ENCODE results near the gene DCTN2. TPM values are rescaled to one million over a fixed set of nuclear protein-coding genes. Genes with fewer than 3 reads are reported as not detected.

DCTN2 gene
- total RNA-seq, 4 donors from 2014 or later = 166 to 257 (median 181) TPM

GRCh38 chr12:57527184-57527583, 19.8 kb downstream of the DCTN2 start:
- 71 to 79% methylated on average over 5 of the region's 5 CpGs for WGBS, 2 donors
- H3K4me3 ChIP-seq (ENCODE audit: low read depth, poor library complexity, severe bottlenecking) = no peak overlapping the region
- no peak for DNase-seq (ENCODE audit: low spot score in 2 of 2)
- no peak for TF ChIP-seq CTCF (IDR thresholded peaks at IDR 0.05)
- TF ChIP-seq POLR2A (IDR thresholded peaks at IDR 0.05) = no peak
- intact Hi-C loops (cut with DNase I; ENCODE audit: low total_unique reads) = no loop called here

- intact Hi-C loops (cut with DNase I; ENCODE audit: low total_unique reads) = no loop called here
- DNase-seq (ENCODE audit: low spot score in 2 of 2) = no peak
- 79 to 87% methylated on average over 4 of the region's 4 CpGs for WGBS, 2 donors
- no peak overlapping the region for H3K4me3 ChIP-seq (ENCODE audit: low read depth, poor library complexity, severe bottlenecking)
- TF ChIP-seq POLR2A (IDR thresholded peaks at IDR 0.05) (no peak), CTCF (IDR thresholded peaks at IDR 0.05) (no peak)
Observed at GRCh38 chr12:57526477-57527126, 20.4 kb downstream of the DCTN2 start.

- TF ChIP-seq POLR2A (IDR thresholded peaks at IDR 0.05) (no peak), CTCF (IDR thresholded peaks at IDR 0.05) (no peak)
- H3K4me3 ChIP-seq (ENCODE audit: low read depth, poor library complexity, severe bottlenecking) = no peak overlapping the region
- DNase-seq (ENCODE audit: low spot score in 2 of 2) = no peak
- WGBS, 2 donors = 82% methylated on average over 16 of the region's 16 CpGs
- intact Hi-C loops (cut with DNase I; ENCODE audit: low total_unique reads) = no loop called here
Observed at GRCh38 chr12:57525615-57526383, 21.2 kb downstream of the DCTN2 start.

GRCh38 chr12:57524814-57525614, 22.0 kb downstream of the DCTN2 start:
- 57 to 64% methylated on average over 10 to 11 of the region's 11 CpGs for WGBS, 2 donors
- intact Hi-C loops (cut with DNase I; ENCODE audit: low total_unique reads) = no loop called here
- TF ChIP-seq CTCF (IDR thresholded peaks at IDR 0.05) = no peak
- no peak for TF ChIP-seq POLR2A (IDR thresholded peaks at IDR 0.05)
- peak in 1 of 2 donors; percentile 85 for DNase-seq (ENCODE audit: low spot score in 2 of 2)
- no peak overlapping the region for H3K4me3 ChIP-seq (ENCODE audit: low read depth, poor library complexity, severe bottlenecking)

GRCh38 chr12:57523706-57524614, 23.0 kb downstream of the DCTN2 start:
- TF ChIP-seq POLR2A (IDR thresholded peaks at IDR 0.05) (no peak), CTCF (IDR thresholded peaks at IDR 0.05) (no peak)
- DNase-seq (ENCODE audit: low spot score in 2 of 2) = peak in 1 of 2 donors; percentile 84
- intact Hi-C loops (cut with DNase I; ENCODE audit: low total_unique reads) = no loop called here
- 65 to 66% methylated on average over 14 of the region's 14 CpGs for WGBS, 2 donors
- H3K4me3 ChIP-seq (ENCODE audit: low read depth, poor library complexity, severe bottlenecking) = peak overlapping the region; percentile 76
